GM23248 (cell line): ENCODE measurements around the gene CEL. TPM values are rescaled to one million over a fixed set of nuclear protein-coding genes. Genes with fewer than 3 reads are reported as not detected.

Source experiments
- DNase-seq: peaks from one replicate; pipeline ENCODE4 v3.0.0-alpha.2; 2015
- H2AFZ ChIP-seq: fragments of 200-600 bp; sonication (generic); 2 replicates; pipeline ENCODE4 v1.6.1; 2016; ENCODE audit warnings: antibody characterized with exemption
- H3F3A ChIP-seq: fragments of 200-600 bp; sonication (generic); 2 replicates; pipeline ENCODE4 v1.6.1; 2016; ENCODE audit warnings: mild to moderate bottlenecking, antibody characterized with exemption, mixed run types; ENCODE audit not compliant: insufficient read depth
- H3K27ac ChIP-seq: fragments of 200-600 bp; sonication (generic); 2 replicates; pipeline ENCODE4 v1.5.1; 2016; ENCODE audit warnings: mild to moderate bottlenecking
- H3K27me3 ChIP-seq: fragments of 200-600 bp; sonication (generic); replicated peaks from 2 replicates; pipeline ENCODE4 v1.6.1; 2016; ENCODE audit warnings: mild to moderate bottlenecking; ENCODE audit not compliant: insufficient read depth
- H3K36me3 ChIP-seq: fragments of 200-600 bp; sonication (generic); 2 replicates; pipeline ENCODE4 v1.6.1; 2016; ENCODE audit warnings: low read depth, mild to moderate bottlenecking
- H3K4me1 ChIP-seq: fragments of 200-600 bp; sonication (generic); 2 replicates; pipeline ENCODE4 v1.6.1; 2016; ENCODE audit warnings: mild to moderate bottlenecking; ENCODE audit not compliant: insufficient read depth
- H3K4me2 ChIP-seq: fragments of 200-600 bp; sonication (generic); one replicate; pipeline ENCODE4 v1.6.1; 2016; ENCODE audit warnings: mild to moderate bottlenecking; ENCODE audit not compliant: unreplicated experiment
- H3K4me3 ChIP-seq: fragments of 200-600 bp; sonication (generic); 2 replicates; pipeline ENCODE4 v1.5.1; 2016; ENCODE audit warnings: mild to moderate bottlenecking
- H3K79me2 ChIP-seq: fragments of 200-600 bp; sonication (generic); 2 replicates; pipeline ENCODE4 v1.6.1; 2016; ENCODE audit warnings: mild to moderate bottlenecking; ENCODE audit not compliant: insufficient read depth
- H3K9ac ChIP-seq: fragments of 200-600 bp; sonication (generic); 2 replicates; pipeline ENCODE4 v1.6.1; 2016; ENCODE audit warnings: mild to moderate bottlenecking
- H3K9me2 ChIP-seq: fragments of 200-600 bp; sonication (generic); 2 replicates; pipeline ENCODE4 v1.6.1; 2016; ENCODE audit warnings: mixed run types, mild to moderate bottlenecking, moderate library complexity; ENCODE audit not compliant: insufficient read depth
- H3K9me3 ChIP-seq: fragments of 200-600 bp; sonication (generic); one replicate; pipeline ENCODE4 v1.6.1; 2017; ENCODE audit warnings: low read depth
- H4K20me1 ChIP-seq: fragments of 200-600 bp; sonication (generic); 2 replicates; pipeline ENCODE4 v1.6.0; 2016; ENCODE audit not compliant: insufficient read depth
- EZH2 ChIP-seq: fragments of 200-600 bp; sonication (generic); IDR thresholded peaks from 2 replicates; pipeline ENCODE4 v1.6.1; 2018; ENCODE audit warnings: antibody characterized with exemption, mild to moderate bottlenecking; ENCODE audit not compliant: insufficient read depth, poor library complexity, severe bottlenecking
- EZH2phosphoT487 ChIP-seq: fragments of 200-600 bp; sonication (generic); IDR thresholded peaks from 2 replicates; pipeline ENCODE4 v1.6.1; 2018; ENCODE audit warnings: antibody characterized with exemption, moderate library complexity, mild to moderate bottlenecking, low read depth; ENCODE audit not compliant: insufficient read depth
- WGBS, 2 experiments: methylation state at CpG; one replicate each; pipeline ENCODE4 v1.1.6; 2015 to 2017; ENCODE audit warnings: low lambda C conversion rate in 2 of 2, low coverage in 1 of 2; ENCODE audit errors: missing lambda C conversion rate in 2 of 2; 5-methylcytosine and 5-hydroxymethylcytosine counted together
- in situ Hi-C: fragments of 300-500 bp; cut with MboI; formaldehyde crosslinking; loops from 2 replicates; pipeline ENCODE4 v1.15.0; 2020
- polyA plus RNA-seq: library from polyadenylated mRNA; unstranded; fragments of >200 nt; fragmentation: Nextera tagmentation; extraction: Ambion mirVana; gene quantifications from 2 replicates; pipeline ENCODE4 v1.2.1, GENCODE V29; 2016
- total RNA-seq: library from RNA; depleted of rRNA; stranded (reverse); fragments of >200 nt; shearing (Covaris generic); gene quantifications from 2 replicates; pipeline ENCODE4 v1.2.3, GENCODE V29; 2014

Gene CEL
- total and polyA plus RNA-seq, 2 experiments from 2014 or later: 0.22 TPM; not detected in 1

DNA sequence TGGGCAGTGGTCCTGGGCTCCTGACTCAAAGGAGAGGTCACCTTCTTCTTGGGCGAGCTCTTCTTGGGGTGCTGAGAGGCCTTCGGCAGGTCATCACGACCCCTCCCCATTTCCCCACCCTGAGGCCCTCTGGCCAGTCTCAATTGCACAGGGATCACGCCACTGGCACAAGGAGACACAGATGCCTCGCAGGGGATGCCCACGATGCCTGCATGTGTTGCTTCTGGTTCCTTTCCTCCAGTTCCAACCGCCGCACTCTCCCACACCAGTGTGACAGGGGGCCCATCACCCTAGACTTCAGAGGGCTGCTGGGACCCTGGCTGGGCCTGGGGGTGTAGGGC lies 1.3 kb downstream of the CEL start:
- no peaks in the 10 kb centered on the region for H3K36me3 ChIP-seq
- TF ChIP-seq EZH2phosphoT487: no peak
- no peak for TF ChIP-seq EZH2
- no peak for DNase-seq
- no peaks in the 10 kb centered on the region for H3K79me2 ChIP-seq
- no peaks in the 10 kb centered on the region for H3K27me3 ChIP-seq
- H3F3A ChIP-seq: no peaks in the 10 kb centered on the region
- in situ Hi-C loops: no loop called here
- no peak overlapping the region for H3K4me2 ChIP-seq
- no peaks in the 10 kb centered on the region for H3K4me1 ChIP-seq
- no peak overlapping the region for H3K27ac ChIP-seq
- no peaks in the 10 kb centered on the region for H3K9me3 ChIP-seq
- no peak overlapping the region for H2AFZ ChIP-seq
- WGBS, 2 experiments: 90 to 95% methylated on average over 7 to 8 of the region's 8 CpGs
- no peak overlapping the region for H3K4me3 ChIP-seq
- no peak overlapping the region for H3K9ac ChIP-seq
- H3K9me2 ChIP-seq: no peaks in the 10 kb centered on the region
- no peaks in the 10 kb centered on the region for H4K20me1 ChIP-seq

DNA sequence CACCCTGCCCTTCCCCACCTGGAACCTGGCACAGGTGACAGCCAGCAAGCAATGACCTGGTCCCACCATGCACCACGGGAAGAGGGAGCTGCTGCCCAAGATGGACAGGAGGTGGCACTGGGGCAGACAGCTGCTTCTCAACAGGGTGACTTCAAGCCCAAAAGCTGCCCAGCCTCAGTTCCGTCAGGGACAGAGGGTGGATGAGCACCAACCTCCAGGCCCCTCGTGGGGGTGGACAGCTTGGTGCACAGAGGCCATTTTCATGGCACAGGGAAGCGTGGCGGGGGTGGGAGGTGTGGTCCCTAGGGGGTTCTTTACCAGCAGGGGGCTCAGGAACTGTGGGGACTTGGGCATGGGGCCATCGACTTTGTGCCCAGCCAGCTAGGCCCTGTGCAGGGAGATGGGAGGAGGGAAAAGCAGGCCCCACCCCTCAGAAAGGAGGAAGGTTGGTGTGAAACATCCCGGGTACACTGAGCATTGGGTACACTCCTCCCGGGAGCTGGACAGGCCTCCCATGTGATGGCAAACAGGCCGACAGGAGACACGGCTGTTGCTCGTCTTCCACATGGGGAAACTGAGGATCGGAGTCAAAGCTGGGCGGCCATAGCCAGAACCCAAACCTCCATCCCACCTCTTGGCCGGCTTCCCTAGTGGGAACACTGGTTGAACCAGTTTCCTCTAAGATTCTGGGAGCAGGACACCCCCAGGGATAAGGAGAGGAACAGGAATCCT lies 1.9 kb downstream of the CEL start:
- Histone ChIP-seq H2AFZ (no peak overlapping the region), H3K9me2 (no peaks in the 10 kb centered on the region), H3K9me3 (no peaks in the 10 kb centered on the region), H3K4me1 (no peaks in the 10 kb centered on the region), H4K20me1 (no peaks in the 10 kb centered on the region), H3K27me3 (no peaks in the 10 kb centered on the region), H3K4me3 (no peak overlapping the region), H3K36me3 (no peaks in the 10 kb centered on the region), H3F3A (no peaks in the 10 kb centered on the region), H3K9ac (no peak overlapping the region), H3K79me2 (no peaks in the 10 kb centered on the region), H3K27ac (no peak overlapping the region), H3K4me2 (no peak overlapping the region)
- DNase-seq: no peak
- in situ Hi-C loops: no loop called here
- 68 to 75% methylated on average over 13 to 14 of the region's 14 CpGs for WGBS, 2 experiments
- TF ChIP-seq EZH2 (no peak), EZH2phosphoT487 (no peak)

DNA sequence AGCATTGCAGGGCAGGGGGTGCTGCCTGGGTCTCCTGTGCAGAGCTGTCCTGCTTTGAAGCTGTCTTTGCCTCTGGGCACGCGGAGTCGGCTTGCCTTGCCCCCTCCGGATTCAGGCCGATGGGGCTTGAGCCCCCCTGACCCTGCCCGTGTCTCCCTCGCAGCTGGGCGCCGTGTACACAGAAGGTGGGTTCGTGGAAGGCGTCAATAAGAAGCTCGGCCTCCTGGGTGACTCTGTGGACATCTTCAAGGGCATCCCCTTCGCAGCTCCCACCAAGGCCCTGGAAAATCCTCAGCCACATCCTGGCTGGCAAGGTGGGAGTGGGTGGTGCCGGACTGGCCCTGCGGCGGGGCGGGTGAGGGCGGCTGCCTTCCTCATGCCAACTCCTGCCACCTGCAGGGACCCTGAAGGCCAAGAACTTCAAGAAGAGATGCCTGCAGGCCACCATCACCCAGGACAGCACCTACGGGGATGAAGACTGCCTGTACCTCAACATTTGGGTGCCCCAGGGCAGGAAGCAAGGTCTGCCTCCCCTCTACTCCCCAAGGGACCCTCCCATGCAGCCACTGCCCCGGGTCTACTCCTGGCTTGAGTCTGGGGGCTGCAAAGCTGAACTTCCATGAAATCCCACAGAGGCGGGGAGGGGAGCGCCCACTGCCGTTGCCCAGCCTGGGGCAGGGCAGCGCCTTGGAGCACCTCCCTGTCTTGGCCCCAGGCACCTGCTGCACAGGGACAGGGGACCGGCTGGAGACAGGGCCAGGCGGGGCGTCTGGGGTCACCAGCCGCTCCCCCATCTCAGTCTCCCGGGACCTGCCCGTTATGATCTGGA lies 2.7 kb downstream of the CEL start:
- no peak for DNase-seq
- Histone ChIP-seq H3F3A (no peaks in the 10 kb centered on the region), H3K4me1 (no peaks in the 10 kb centered on the region), H2AFZ (no peak overlapping the region), H3K4me2 (no peak overlapping the region), H4K20me1 (no peaks in the 10 kb centered on the region), H3K27me3 (no peaks in the 10 kb centered on the region), H3K9me3 (no peaks in the 10 kb centered on the region), H3K79me2 (no peaks in the 10 kb centered on the region), H3K4me3 (no peak overlapping the region), H3K9ac (no peak overlapping the region), H3K9me2 (no peaks in the 10 kb centered on the region), H3K36me3 (no peaks in the 10 kb centered on the region), H3K27ac (no peak overlapping the region)
- 92 to 95% methylated on average over 27 to 29 of the region's 30 CpGs for WGBS, 2 experiments
- in situ Hi-C loops: no loop called here
- TF ChIP-seq EZH2: no peak
- no peak for TF ChIP-seq EZH2phosphoT487

- Histone ChIP-seq H4K20me1 (no peaks in the 10 kb centered on the region), H3K36me3 (no peaks in the 10 kb centered on the region), H2AFZ (no peak overlapping the region), H3K9me3 (no peaks in the 10 kb centered on the region), H3K4me1 (no peaks in the 10 kb centered on the region), H3K4me3 (no peak overlapping the region), H3K79me2 (no peaks in the 10 kb centered on the region), H3K4me2 (no peak overlapping the region), H3K9me2 (no peaks in the 10 kb centered on the region), H3K27me3 (no peaks in the 10 kb centered on the region), H3K9ac (no peak overlapping the region), H3K27ac (no peak overlapping the region), H3F3A (no peaks in the 10 kb centered on the region)
- WGBS, 2 experiments: 95% methylated on average over 17 of the region's 17 CpGs
- in situ Hi-C loops: no loop called here
- TF ChIP-seq EZH2 (no peak), EZH2phosphoT487 (no peak)
- no peak for DNase-seq
These were observed 3.2 kb downstream of the CEL start for GRCh38 chr9:133065070-133065388.
